HepG2 (cell line): ENCODE results near the gene SPNS3. TPM values are rescaled to one million over a fixed set of nuclear protein-coding genes. Genes with fewer than 3 reads are reported as not detected.

ENCODE experiments used
- ARID4A ChIP-seq: sonication (generic); formaldehyde crosslinking; IDR thresholded peaks from 2 replicates; pipeline ENCODE4 v1.5.0; 2020; ENCODE audit warnings: mild to moderate bottlenecking, missing genetic modification reagents, borderline replicate concordance
- CENPX ChIP-seq: sonication (generic); formaldehyde crosslinking; IDR thresholded peaks from 2 replicates; pipeline ENCODE4 v1.9.0; 2021; ENCODE audit warnings: mild to moderate bottlenecking, missing genetic modification reagents, moderate library complexity
- FOXO4 ChIP-seq: sonication (generic); formaldehyde crosslinking; conservative IDR thresholded peaks from 2 replicates; pipeline ENCODE4 v1.8.1; 2023; ENCODE audit warnings: missing genetic modification reagents
- KIAA2018 ChIP-seq: sonication (generic); formaldehyde crosslinking; IDR thresholded peaks from 2 replicates; pipeline ENCODE4 v1.5.0; 2020; ENCODE audit warnings: mild to moderate bottlenecking, missing genetic modification reagents, borderline replicate concordance
- MXI1 ChIP-seq: IDR thresholded peaks from 3 replicates; pipeline ENCODE4 v1.6.1; 2012; ENCODE audit warnings: low read depth, low read length, inconsistent platforms, borderline replicate concordance
- NFE2 ChIP-seq: sonication (generic); formaldehyde crosslinking; IDR thresholded peaks from 2 replicates; pipeline ENCODE4 v1.4.0; 2020; ENCODE audit warnings: missing genetic modification reagents
- ZFP36L2 ChIP-seq: sonication (generic); formaldehyde crosslinking; IDR thresholded peaks from 2 replicates; pipeline ENCODE4 v1.4.0; 2020; ENCODE audit warnings: missing genetic modification reagents
- ZNF230 ChIP-seq: sonication (generic); formaldehyde crosslinking; IDR thresholded peaks from 2 replicates; pipeline ENCODE4 v1.4.0; 2020; ENCODE audit warnings: mild to moderate bottlenecking, missing genetic modification reagents
- ZNF879 ChIP-seq: sonication (generic); formaldehyde crosslinking; IDR thresholded peaks from 2 replicates; pipeline ENCODE4 v1.8.1; 2023; ENCODE audit warnings: missing genetic modification reagents
- polyA plus RNA-seq, 8 experiments: library from polyadenylated mRNA; depleted of rRNA in 3 of 8; stranded (reverse) in 7 of 8; unstranded in 1 of 8; fragments of >200 nt; fragmentation: Illumina TruSeq in 4 of 8; extraction: Trizol in 4 of 8; gene quantifications; 2 replicates each; pipeline versions ENCODE4 v1.2.1 to v1.2.3, GENCODE V29; 2011 to 2016; ENCODE audit warnings: low read depth in 4 of 8, missing spikeins in 1 of 8, mixed read lengths in 1 of 8; ENCODE audit not compliant: insufficient read depth in 1 of 8
- total RNA-seq, 5 experiments: library from RNA; depleted of rRNA; stranded (reverse); fragments of >200 nt; fragmentation: Illumina TruSeq; extraction: Trizol; gene quantifications; 2 replicates each; pipeline ENCODE4 v1.2.3, GENCODE V29; 2016; ENCODE audit warnings: low read depth in 1 of 5

SPNS3 gene
- total and polyA plus RNA-seq, 2 of the 13 experiments (the other 11 are each of a cell fraction or from before 2014, with no cell fraction given): not detected

- TF ChIP-seq KIAA2018: no peak
- no peak for TF ChIP-seq ZFP36L2
- no peak for TF ChIP-seq ZNF230 (CRISPR knock-in tag)
- no peak for TF ChIP-seq FOXO4 (CRISPR knock-in tag)
- TF ChIP-seq ZNF879 (CRISPR knock-in tag): no peak
- no peak for TF ChIP-seq ARID4A (CRISPR knock-in tag)
- TF ChIP-seq NFE2: no peak
- no peak for TF ChIP-seq MXI1
- no peak for TF ChIP-seq CENPX (CRISPR knock-in tag)
Observed at GRCh38 chr17:4530799-4531730, 97.3 kb downstream of the SPNS3 start (continued).
